NCI-H2227 (cell line): ENCODE measurements around the gene SS18L1.

ENCODE experiments used
- DNase-seq: peaks from one replicate; lab custom pipeline; 2025; ENCODE audit not compliant: unreplicated experiment; lab: John Stamatoyannopoulos, UW

Gene SS18L1

DNA sequence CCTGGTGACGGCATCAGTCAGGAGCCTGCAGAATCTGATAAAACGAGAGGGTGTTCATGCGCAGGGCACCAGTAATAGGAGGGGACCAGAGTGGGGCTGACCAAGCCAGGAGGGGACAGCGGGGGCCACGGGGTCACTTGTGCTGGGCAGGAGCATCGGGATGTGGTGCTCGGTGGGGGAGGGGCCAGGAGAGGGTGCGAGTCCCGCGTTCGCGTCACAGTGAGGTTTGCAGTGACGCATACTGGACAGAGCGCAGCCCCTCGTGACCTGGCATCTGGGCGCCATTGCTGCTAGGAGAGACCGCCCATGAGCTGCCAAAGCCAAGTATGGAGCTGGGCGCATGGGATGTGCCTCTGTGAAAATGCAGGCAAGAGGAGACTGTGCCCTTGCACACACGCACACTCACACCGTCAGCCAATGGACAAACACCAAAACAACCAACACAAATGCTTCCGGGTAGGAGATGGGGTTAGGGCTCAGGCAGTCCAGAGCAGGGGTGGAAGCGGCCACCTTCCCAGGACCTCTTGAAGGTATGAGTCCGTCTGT is 25.4 kb downstream of the SS18L1 start:
- no peak for DNase-seq

GRCh38 chr20:62170536-62170935 is 27.0 kb downstream of the SS18L1 start:
- DNase-seq, result no peak

GRCh38 chr20:62171245-62171644 is 27.7 kb downstream of the SS18L1 start:
- no peak for DNase-seq

GRCh38 chr20:62172666-62173065 is 29.1 kb downstream of the SS18L1 start:
- no peak for DNase-seq

- DNase-seq, result no peak
These were observed 30.6 kb downstream of the SS18L1 start for GRCh38 chr20:62174021-62174804.

GRCh38 chr20:62174870-62175624 is 31.5 kb downstream of the SS18L1 start:
- no peak for DNase-seq

DNA sequence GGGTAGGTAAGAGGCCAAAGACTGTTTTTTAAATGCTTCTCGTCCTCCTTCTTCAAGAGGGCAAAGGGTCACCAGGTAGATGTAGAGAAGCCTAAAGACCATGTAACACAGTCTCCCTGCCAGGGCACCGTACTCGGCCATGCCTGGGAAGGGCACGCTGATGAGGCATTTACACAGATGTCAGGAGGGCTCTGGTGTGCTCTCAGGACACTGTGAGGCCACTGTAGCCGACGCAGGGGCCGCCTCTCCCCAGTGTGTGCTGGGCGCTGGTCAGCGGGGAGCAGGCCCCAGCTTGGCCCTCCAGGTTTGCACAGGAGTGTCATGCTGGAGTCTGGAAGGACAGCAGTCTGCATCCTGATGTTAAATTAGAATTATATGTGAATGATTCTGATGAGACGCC is 32.1 kb downstream of the SS18L1 start:
- no peak for DNase-seq

- no peak for DNase-seq
These were observed 33.3 kb downstream of the SS18L1 start for GRCh38 chr20:62176866-62177265.

GRCh38 chr20:62177307-62177706 is 33.7 kb downstream of the SS18L1 start:
- DNase-seq, result no peak

- no peak for DNase-seq
These were observed 35.0 kb downstream of the SS18L1 start for GRCh38 chr20:62178316-62179161.

DNA sequence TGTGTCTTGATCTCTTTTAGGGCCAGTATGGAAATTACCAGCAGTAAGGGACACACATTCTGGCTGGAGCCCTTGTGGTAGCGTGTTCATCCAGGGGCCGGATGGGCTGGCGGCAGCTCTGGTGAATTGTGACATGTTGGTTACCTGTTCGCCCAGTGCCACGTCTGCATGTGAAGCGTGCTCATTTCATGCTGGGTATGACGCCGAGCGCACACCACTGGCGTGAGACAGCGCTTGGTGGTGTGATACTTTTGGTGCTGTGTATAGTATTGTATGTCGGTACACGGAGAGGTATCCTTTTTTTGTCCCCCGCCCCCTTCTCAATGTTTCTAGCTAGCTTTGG is 35.6 kb downstream of the SS18L1 start:
- DNase-seq, result no peak

- DNase-seq, result no peak
These were observed 38.2 kb downstream of the SS18L1 start for GRCh38 chr20:62181808-62182207.

DNA sequence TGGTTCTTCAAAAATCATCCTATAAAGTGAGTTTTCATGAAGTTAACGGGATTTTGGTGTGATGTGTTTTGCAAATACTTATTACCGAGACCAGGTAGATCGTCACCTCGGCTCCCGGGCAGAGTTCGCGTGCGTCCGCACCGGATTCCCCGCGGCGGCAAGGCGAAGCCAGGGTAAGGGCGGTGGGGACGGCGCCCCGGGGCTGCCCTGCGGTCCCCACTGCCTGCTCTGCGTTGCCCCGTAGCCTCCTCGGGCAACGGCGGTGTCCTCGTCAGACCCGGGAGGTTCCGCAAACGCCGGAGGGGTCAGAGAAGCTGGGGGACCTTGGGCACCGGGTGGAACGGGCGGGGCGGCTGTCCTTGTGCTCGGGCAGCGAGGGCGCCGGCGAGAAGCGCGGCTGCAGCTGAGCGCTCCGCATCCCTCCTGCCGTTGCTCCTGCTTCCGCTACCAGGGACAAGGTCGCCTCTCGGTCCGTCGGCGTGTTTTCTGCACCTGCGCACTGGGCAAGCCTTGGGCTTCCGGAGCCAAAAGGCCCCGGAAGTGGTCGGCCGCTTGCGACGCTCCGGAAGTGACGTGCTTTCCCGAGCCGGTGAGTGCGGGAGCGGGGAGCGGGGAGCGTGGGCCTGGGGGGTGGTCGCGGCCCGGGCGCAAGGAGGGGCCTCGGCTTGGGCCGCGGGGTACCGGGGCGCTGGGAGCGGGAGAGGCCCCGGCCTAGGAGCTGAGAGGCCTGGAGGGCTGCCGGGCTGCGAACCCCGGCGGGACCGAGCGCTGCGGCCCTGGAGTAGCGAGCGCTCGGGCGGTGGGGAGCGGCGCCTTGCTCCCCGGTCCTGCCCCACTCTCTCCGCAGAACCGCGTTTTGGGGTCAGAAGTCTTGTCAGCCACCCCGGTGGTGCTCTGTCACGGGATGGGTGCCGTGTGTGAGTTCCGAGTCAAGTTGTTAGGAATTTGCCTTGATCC is 39.2 kb downstream of the SS18L1 start, which contains the start of gene MTG2:
Gene MTG2, plus strand, starts transcription at position 560 of the 957 bp plus-strand sequence. CDS start 10,393 bp downstream, outside the sequence.
- DNase-seq, result peak; percentile 99

DNA sequence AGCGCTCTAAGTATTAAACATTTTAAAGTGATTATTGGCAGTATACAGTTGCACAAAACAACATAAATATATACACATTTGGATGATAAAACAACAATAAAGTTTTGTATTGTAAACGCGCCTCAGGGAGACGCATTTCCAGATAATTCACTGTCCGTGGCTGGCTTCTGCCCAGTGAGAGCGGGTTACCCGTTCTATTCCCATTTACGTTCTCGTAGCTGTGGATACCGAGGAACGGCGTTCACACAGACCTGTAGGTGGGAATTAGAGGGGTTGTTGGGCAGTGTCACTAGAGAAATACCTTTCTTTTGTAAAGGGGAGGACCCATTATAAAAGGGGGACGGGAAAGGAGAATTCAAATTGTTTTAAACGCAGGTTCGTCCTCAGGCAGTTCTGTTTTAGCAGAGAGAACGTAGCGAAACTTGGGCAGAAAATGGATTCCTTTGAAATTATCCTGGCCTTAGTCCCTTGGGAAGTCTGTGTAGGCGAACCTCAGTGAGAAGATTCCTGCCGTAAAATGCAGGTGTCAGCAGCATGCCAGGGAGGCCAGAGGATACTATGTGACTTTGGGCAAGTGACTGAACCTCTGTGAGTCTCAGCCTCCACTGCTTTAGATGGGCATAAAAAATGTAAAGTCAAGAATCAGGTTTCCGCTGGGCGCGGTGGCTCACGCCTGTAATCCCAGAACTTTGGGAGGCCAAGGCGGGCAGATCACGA is 40.0 kb downstream of the SS18L1 start:
- peak; percentile 34 for DNase-seq

DNA sequence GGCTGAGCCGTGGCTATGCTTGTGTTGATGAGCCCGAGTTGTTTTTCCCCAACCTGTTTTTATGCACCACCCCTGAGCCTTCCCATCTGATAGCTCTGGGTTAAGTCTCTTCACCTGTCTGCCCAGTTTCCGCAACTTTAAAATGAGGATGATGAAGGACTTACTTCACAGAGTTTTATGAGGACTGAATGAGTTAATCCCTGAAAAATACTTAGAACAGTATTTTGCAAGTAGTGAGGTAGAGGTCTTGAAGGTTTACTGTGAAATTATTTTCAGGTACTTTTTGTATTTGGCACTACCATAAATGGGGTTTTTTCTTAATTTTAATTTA is 42.5 kb downstream of the SS18L1 start:
- DNase-seq, result no peak

GRCh38 chr20:62186887-62187866 is 43.6 kb downstream of the SS18L1 start:
- DNase-seq, result no peak

GRCh38 chr20:62190639-62191411 is 47.3 kb downstream of the SS18L1 start:
- DNase-seq, result peak; percentile 46
